ENCODE results near the gene OR10J5.
"Not testable (repeated sequence)": the region's sequence is repeated elsewhere in the genome, so short reads cannot be mapped to it uniquely, and the experiment has no call there.

OR10J5 gene

GRCh38 chr1:159524792-159525191, 11.0 kb downstream of the OR10J5 start:
- H3K9ac ChIP-seq (ENCODE audit: low read length); H3K27me3 ChIP-seq (ENCODE audit: control insufficient read depth, insufficient read depth, low read length); H3K4me1 ChIP-seq (ENCODE audit: control insufficient read depth, insufficient read depth, low read length); H3K27ac ChIP-seq (ENCODE audit: low read depth, low read length); H3K4me3 ChIP-seq (ENCODE audit: low read length); H3K36me3 ChIP-seq (ENCODE audit: control insufficient read depth, insufficient read depth, low read length): not testable (repeated sequence)

- Histone ChIP-seq H3K9ac (ENCODE audit: low read length) (no peak overlapping the region), H3K27ac (ENCODE audit: low read depth, low read length) (no peak overlapping the region), H3K36me3 (ENCODE audit: control insufficient read depth, insufficient read depth, low read length) (no peaks in the 10 kb centered on the region), H3K27me3 (ENCODE audit: control insufficient read depth, insufficient read depth, low read length) (no peaks in the 10 kb centered on the region), H3K4me3 (ENCODE audit: low read length) (no peak overlapping the region), H3K4me1 (ENCODE audit: control insufficient read depth, insufficient read depth, low read length) (no peaks in the 10 kb centered on the region)
Observed at GRCh38 chr1:159510229-159510541, 25.6 kb downstream of the OR10J5 start.

- no peaks in the 10 kb centered on the region for H3K27me3 ChIP-seq (ENCODE audit: control insufficient read depth, insufficient read depth, low read length)
Observed at GRCh38 chr1:159509440-159510228, 26.2 kb downstream of the OR10J5 start.

GRCh38 chr1:159508951-159509350, 26.9 kb downstream of the OR10J5 start:
- Histone ChIP-seq H3K27me3 (ENCODE audit: control insufficient read depth, insufficient read depth, low read length) (no peaks in the 10 kb centered on the region), H3K9ac (ENCODE audit: low read length) (no peak overlapping the region), H3K36me3 (ENCODE audit: control insufficient read depth, insufficient read depth, low read length) (no peaks in the 10 kb centered on the region), H3K27ac (ENCODE audit: low read depth, low read length) (no peak overlapping the region), H3K4me3 (ENCODE audit: low read length) (no peak overlapping the region), H3K4me1 (ENCODE audit: control insufficient read depth, insufficient read depth, low read length) (no peaks in the 10 kb centered on the region)

More at GRCh38 chr1:159509440-159510228, 26.2 kb downstream of the OR10J5 start:
- H3K9ac ChIP-seq (ENCODE audit: low read length), result no peak overlapping the region
- no peaks in the 10 kb centered on the region for H3K4me1 ChIP-seq (ENCODE audit: control insufficient read depth, insufficient read depth, low read length)
- no peak overlapping the region for H3K4me3 ChIP-seq (ENCODE audit: low read length)
- H3K36me3 ChIP-seq (ENCODE audit: control insufficient read depth, insufficient read depth, low read length), result no peaks in the 10 kb centered on the region
- no peak overlapping the region for H3K27ac ChIP-seq (ENCODE audit: low read depth, low read length)

- Histone ChIP-seq H3K27ac (ENCODE audit: low read depth, low read length) (no peak overlapping the region), H3K4me1 (ENCODE audit: control insufficient read depth, insufficient read depth, low read length) (no peaks in the 10 kb centered on the region), H3K4me3 (ENCODE audit: low read length) (no peak overlapping the region), H3K27me3 (ENCODE audit: control insufficient read depth, insufficient read depth, low read length) (no peaks in the 10 kb centered on the region), H3K36me3 (ENCODE audit: control insufficient read depth, insufficient read depth, low read length) (no peaks in the 10 kb centered on the region), H3K9ac (ENCODE audit: low read length) (no peak overlapping the region)
Observed at GRCh38 chr1:159505676-159506075, 30.1 kb downstream of the OR10J5 start.

GRCh38 chr1:159501082-159501481, 34.7 kb downstream of the OR10J5 start:
- H3K27me3 ChIP-seq (ENCODE audit: control insufficient read depth, insufficient read depth, low read length), result no peaks in the 10 kb centered on the region
- no peak overlapping the region for H3K9ac ChIP-seq (ENCODE audit: low read length)
- H3K4me1 ChIP-seq (ENCODE audit: control insufficient read depth, insufficient read depth, low read length), result no peaks in the 10 kb centered on the region
- H3K4me3 ChIP-seq (ENCODE audit: low read length), result no peak overlapping the region
- no peak overlapping the region for H3K27ac ChIP-seq (ENCODE audit: low read depth, low read length)
- H3K36me3 ChIP-seq (ENCODE audit: control insufficient read depth, insufficient read depth, low read length), result no peaks in the 10 kb centered on the region

GRCh38 chr1:159494513-159495210, 41.1 kb downstream of the OR10J5 start:
- H3K4me3 ChIP-seq (ENCODE audit: low read length); H3K36me3 ChIP-seq (ENCODE audit: control insufficient read depth, insufficient read depth, low read length); H3K27me3 ChIP-seq (ENCODE audit: control insufficient read depth, insufficient read depth, low read length); H3K4me1 ChIP-seq (ENCODE audit: control insufficient read depth, insufficient read depth, low read length); H3K9ac ChIP-seq (ENCODE audit: low read length); H3K27ac ChIP-seq (ENCODE audit: low read depth, low read length): not testable (repeated sequence)

GRCh38 chr1:159493354-159493753, 42.5 kb downstream of the OR10J5 start:
- Histone ChIP-seq H3K36me3 (ENCODE audit: control insufficient read depth, insufficient read depth, low read length) (no peaks in the 10 kb centered on the region), H3K4me1 (ENCODE audit: control insufficient read depth, insufficient read depth, low read length) (no peaks in the 10 kb centered on the region), H3K27me3 (ENCODE audit: control insufficient read depth, insufficient read depth, low read length) (no peaks in the 10 kb centered on the region), H3K4me3 (ENCODE audit: low read length) (no peak overlapping the region), H3K9ac (ENCODE audit: low read length) (no peak overlapping the region), H3K27ac (ENCODE audit: low read depth, low read length) (no peak overlapping the region)

- H3K4me1 ChIP-seq (ENCODE audit: control insufficient read depth, insufficient read depth, low read length), result no peaks in the 10 kb centered on the region
- H3K27me3 ChIP-seq (ENCODE audit: control insufficient read depth, insufficient read depth, low read length), result no peaks in the 10 kb centered on the region
- no peak overlapping the region for H3K9ac ChIP-seq (ENCODE audit: low read length)
- no peak overlapping the region for H3K27ac ChIP-seq (ENCODE audit: low read depth, low read length)
- no peak overlapping the region for H3K4me3 ChIP-seq (ENCODE audit: low read length)
- no peaks in the 10 kb centered on the region for H3K36me3 ChIP-seq (ENCODE audit: control insufficient read depth, insufficient read depth, low read length)
Observed at GRCh38 chr1:159492575-159493323, 43.1 kb downstream of the OR10J5 start.

Data from rectal smooth muscle tissue (tissue), 1 donor.